ENCODE measurements around the gene SLC25A39. TPM values are rescaled to one million over a fixed set of nuclear protein-coding genes. Genes with fewer than 3 reads are reported as not detected.
A peak's percentile ranks its signal among the peaks of the same experiment; 100 is the strongest.

Gene SLC25A39
- total and polyA plus RNA-seq, 2 donors (not counting 3 experiments of a cell fraction or from before 2014, with no cell fraction given) = 88.5 to 151 TPM

DNA sequence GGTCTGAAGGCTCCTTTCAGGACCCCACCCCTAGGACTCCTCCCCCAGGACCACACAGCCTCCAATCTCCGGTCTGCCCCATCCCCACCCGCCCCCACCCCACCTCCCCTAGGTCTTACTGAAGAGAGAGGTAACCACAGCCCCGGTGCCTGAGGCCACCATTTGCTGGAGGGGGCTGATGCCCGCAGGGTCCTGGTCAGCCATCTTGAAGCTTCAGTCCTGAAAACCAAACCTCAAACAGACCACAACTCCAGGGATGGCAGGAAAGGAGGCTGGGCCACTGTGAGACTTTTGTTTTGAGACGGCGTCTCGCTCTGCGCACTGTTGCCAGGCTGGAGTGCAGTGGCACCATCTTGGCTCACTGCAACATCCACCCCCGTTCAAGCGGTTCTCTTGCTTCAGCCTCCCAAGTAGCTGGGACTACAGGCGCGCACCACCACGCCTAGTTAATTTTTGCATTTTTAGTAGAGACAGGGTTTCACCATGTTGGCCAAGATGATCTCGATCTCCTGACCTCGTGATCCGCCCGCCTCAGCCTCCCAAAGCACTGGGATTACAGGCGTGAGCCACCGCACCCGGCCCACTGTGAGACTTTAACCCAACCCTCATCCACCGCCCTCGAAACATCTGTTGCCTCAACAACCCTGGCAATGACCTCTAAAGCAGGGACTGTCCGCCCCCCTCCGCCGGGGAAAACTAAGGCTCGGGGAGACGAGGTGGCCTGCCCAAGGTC lies 1.1 kb downstream of the SLC25A39 start:
- FAIRE-seq (peak; percentile 24), DNase-seq (ENCODE audit: low read depth, low spot score) (no peak)
- POLR2A ChIA-PET = interaction anchor here (0.6 kb wide), 1 partner anchor 15 kb away, joined by 6 read pairs; the partner anchor contains the start of gene RUNDC3A
- Histone ChIP-seq H3K4me2 (ENCODE audit: insufficient read depth, low read length) (peak overlapping the region; percentile 49), H3K4me1 (ENCODE audit: control insufficient read depth, extremely low read depth, insufficient read depth, low read length) (peaks cover 9% of the 10 kb centered on the region), H3K4me3 (replicated peaks in 1 of 3; ENCODE audit: insufficient read depth in 1 of 3, low read depth in 1 of 3, low read length in 3 of 3) (peak overlapping the region; percentile 13 to 79 (median 52)), H3K27me3 (ENCODE audit: control insufficient read depth in 2 of 2, insufficient read depth in 2 of 2, low read length in 2 of 2) (no peaks in the 10 kb centered on the region), H3K36me3 (ENCODE audit: control insufficient read depth in 2 of 2, extremely low read depth in 1 of 2, insufficient read depth in 2 of 2, low read length in 2 of 2) (peaks cover 3 to 26% of the 10 kb centered on the region in 2 experiments), H3K9ac (replicated peaks; ENCODE audit: extremely low read depth, insufficient read depth, low read length) (peak overlapping the region; percentile 74), H3K9me1 (replicated peaks; ENCODE audit: control insufficient read depth, extremely low read depth, insufficient read depth, low read length) (no peaks in the 10 kb centered on the region), H3K27ac (ENCODE audit: insufficient read depth, low read depth, low read length) (no peak overlapping the region), H3K9me3 (replicated peaks; ENCODE audit: control insufficient read depth, insufficient read depth, low read length) (no peaks in the 10 kb centered on the region), H4K20me1 (replicated peaks; ENCODE audit: control insufficient read depth, extremely low read depth, insufficient read depth, low read length) (no peaks in the 10 kb centered on the region), H2AFZ (ENCODE audit: low read depth, low read length) (no peak overlapping the region), H3K79me2 (ENCODE audit: control insufficient read depth, insufficient read depth, low read length) (peaks cover 7% of the 10 kb centered on the region)
- intact Hi-C loops (cut with micrococcal nuclease) = loop anchor here (1.0 to 2.0 kb wide), 4 partner anchors 45 to 113 kb away; no protein-coding TSS in a partner anchor
- CTCF ChIA-PET = interaction anchor here (3.1 to 4.9 kb wide), 2 partner anchors 104 to 113 kb away, joined by 33 to 68 read pairs; partner anchors contain the start of gene UBTF
- dilution Hi-C loops (cut with MboI; ENCODE audit: extremely low pct_ligation_motif_present, low sequenced_read_pairs) = no loop called here
- no TSS peak for BruUV-seq (replicated peaks)
- TF ChIP-seq POLR2AphosphoS5 (IDR thresholded peaks at IDR 0.05; ENCODE audit: insufficient read depth, low read depth, low read length) (no peak), GATA2 (IDR thresholded peaks at IDR 0.05; ENCODE audit: insufficient read depth, insufficient read length, low read depth, low read length) (no peak), POLR2A (IDR thresholded peaks at IDR 0.05; ENCODE audit: low read depth, low read length) (no peak), MYC (IDR thresholded peaks at IDR 0.05; ENCODE audit: low read depth, low read length) (no peak), EZH2 (IDR thresholded peaks at IDR 0.05; ENCODE audit: borderline replicate concordance, low read depth, low read length, severe bottlenecking) (no peak), FOS (IDR thresholded peaks at IDR 0.05; ENCODE audit: borderline replicate concordance, insufficient read depth, low read length) (no peak), JUN (IDR thresholded peaks at IDR 0.05; ENCODE audit: borderline replicate concordance, insufficient read depth, insufficient read length, low read depth) (no peak)
- TF ChIP-seq, protein P1, sequence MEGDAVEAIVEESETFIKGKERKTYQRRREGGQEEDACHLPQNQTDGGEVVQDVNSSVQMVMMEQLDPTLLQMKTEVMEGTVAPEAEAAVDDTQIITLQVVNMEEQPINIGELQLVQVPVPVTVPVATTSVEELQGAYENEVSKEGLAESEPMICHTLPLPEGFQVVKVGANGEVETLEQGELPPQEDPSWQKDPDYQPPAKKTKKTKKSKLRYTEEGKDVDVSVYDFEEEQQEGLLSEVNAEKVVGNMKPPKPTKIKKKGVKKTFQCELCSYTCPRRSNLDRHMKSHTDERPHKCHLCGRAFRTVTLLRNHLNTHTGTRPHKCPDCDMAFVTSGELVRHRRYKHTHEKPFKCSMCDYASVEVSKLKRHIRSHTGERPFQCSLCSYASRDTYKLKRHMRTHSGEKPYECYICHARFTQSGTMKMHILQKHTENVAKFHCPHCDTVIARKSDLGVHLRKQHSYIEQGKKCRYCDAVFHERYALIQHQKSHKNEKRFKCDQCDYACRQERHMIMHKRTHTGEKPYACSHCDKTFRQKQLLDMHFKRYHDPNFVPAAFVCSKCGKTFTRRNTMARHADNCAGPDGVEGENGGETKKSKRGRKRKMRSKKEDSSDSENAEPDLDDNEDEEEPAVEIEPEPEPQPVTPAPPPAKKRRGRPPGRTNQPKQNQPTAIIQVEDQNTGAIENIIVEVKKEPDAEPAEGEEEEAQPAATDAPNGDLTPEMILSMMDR (IDR thresholded peaks at IDR 0.05; ENCODE audit: extremely low read depth in 1 of 2, insufficient read depth in 1 of 2, low read depth in 1 of 2, low read length in 2 of 2) = no peak
- TF ChIP-seq, protein P2, sequence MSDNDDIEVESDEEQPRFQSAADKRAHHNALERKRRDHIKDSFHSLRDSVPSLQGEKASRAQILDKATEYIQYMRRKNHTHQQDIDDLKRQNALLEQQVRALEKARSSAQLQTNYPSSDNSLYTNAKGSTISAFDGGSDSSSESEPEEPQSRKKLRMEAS (IDR thresholded peaks at IDR 0.05; ENCODE audit: insufficient read depth, insufficient read length) = no peak
